CD4-positive, alpha-beta T cell treated with Interleukin-15 for 1 hour (primary cell): Measurements from ENCODE around the gene RAD51B.
"Not testable (repeated sequence)": the region's sequence is repeated elsewhere in the genome, so short reads cannot be mapped to it uniquely, and the experiment has no call there.

ENCODE experiments used
- DNase-seq: peaks from one replicate; pipeline ENCODE4 v3.0.0-alpha.2; 2020

RAD51B gene

GRCh38 chr14:68085742-68086141 lies 266.2 kb downstream of the RAD51B start:
- no peak for DNase-seq

GRCh38 chr14:68088451-68088854 lies 268.9 kb downstream of the RAD51B start:
- no peak for DNase-seq

- no peak for DNase-seq
These were observed 269.7 kb downstream of the RAD51B start for GRCh38 chr14:68089146-68089731.

- DNase-seq: no peak
These were observed 274.6 kb downstream of the RAD51B start for GRCh38 chr14:68094158-68094557.

- no peak for DNase-seq
These were observed 275.2 kb downstream of the RAD51B start for GRCh38 chr14:68094752-68095151.

GRCh38 chr14:68097727-68098126 lies 278.1 kb downstream of the RAD51B start:
- DNase-seq: no peak

GRCh38 chr14:68098834-68099233 lies 279.3 kb downstream of the RAD51B start:
- DNase-seq: no peak

DNA sequence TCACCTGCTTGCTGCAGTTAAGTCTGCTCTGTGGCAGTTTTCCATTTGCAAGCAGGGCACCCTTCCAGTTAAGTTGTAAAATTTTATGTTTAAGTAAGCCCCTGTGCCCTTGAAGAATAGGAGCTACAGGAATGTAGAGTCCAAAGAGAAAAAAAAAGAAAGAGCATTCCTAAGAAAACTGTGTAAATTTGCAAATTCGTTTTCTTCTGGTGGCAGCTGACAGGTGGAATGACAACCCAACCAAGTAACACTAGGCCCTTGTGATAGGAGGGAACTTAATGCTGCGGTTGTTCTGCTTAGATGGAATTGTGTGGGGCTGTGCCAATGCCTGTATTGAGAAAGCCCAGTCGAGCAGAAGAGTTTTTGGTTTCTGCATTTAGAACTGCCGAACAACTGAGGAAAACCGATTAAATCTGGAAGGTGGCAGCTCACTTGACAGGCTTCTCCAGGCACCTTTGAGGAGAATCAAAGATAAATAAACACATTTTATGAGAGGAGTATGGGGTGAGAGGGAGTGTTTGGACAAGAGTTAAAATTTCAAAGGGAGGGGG lies 280.0 kb downstream of the RAD51B start:
- DNase-seq: no peak

DNA sequence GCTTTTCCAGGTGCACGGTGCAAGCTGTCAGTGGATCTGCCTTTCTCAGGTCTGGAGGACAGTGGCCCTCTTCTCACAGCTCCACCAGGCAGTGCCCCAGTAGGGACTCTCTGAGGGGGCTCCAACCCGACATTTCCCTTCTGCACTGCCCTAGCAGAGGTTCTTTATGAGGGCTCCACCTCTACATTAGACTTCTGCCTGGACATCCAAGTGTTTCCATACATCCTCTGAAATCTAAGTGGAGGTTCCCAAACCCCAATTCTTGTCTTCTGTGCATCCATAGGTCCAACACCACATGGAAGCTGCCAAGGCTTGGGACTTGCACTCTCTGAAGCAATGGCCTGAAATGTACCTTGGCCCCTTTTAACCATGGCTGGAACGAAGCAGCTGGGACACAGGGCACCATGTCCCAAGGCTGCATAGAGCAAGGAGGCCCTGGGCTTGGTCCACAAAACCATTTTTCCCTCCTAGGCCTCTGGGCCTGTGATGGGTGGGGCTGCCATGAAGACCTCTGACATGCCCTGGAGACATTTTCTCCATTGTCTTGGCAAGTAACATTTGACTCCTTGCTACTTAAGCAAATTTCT lies 282.2 kb downstream of the RAD51B start:
- not testable (repeated sequence) for DNase-seq

- no peak for DNase-seq
These were observed 284.3 kb downstream of the RAD51B start for GRCh38 chr14:68103853-68104252.

DNA sequence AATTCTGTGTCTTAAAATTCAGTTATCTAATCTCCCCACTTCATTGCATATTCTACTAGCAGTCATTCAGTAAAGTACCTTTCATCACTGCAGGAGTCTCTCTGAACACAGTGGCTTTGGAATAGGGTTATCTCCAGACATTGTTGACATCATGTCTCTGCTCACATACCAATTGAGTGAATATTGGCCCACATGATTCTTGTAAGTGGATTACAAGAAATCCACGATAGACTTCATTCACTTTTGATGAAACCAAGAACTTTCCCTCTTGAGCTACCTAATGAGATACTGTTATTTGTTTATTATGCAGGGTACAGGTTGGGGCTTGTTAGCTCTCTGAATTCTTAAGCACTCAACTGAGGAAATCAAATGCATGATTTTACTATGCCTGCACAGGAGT lies 284.9 kb downstream of the RAD51B start:
- no peak for DNase-seq

DNA sequence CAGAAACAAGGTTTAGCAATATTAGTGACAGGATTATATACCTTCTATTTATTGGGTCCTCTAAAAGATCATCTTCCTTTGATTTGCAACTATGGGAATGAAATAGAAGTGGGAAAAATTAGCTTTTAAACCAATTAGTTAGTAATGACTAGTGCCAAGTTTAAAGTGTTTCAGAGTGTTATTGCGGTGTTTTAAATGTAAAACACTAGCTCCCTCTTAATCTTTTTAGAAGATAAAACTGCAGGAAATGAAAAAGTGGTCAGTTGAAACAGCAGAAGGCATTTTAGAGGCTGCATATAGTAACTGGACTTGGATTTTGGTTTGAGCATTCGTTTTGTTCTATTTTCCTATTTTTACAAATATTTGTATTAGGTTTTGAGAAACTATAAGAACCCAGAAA lies 286.2 kb downstream of the RAD51B start:
- DNase-seq: no peak

- no peak for DNase-seq
These were observed 286.9 kb downstream of the RAD51B start for GRCh38 chr14:68106456-68106855.

- DNase-seq: no peak
These were observed 287.3 kb downstream of the RAD51B start for GRCh38 chr14:68106905-68107304.

GRCh38 chr14:68109132-68109900 lies 289.7 kb downstream of the RAD51B start:
- DNase-seq: no peak

DNA sequence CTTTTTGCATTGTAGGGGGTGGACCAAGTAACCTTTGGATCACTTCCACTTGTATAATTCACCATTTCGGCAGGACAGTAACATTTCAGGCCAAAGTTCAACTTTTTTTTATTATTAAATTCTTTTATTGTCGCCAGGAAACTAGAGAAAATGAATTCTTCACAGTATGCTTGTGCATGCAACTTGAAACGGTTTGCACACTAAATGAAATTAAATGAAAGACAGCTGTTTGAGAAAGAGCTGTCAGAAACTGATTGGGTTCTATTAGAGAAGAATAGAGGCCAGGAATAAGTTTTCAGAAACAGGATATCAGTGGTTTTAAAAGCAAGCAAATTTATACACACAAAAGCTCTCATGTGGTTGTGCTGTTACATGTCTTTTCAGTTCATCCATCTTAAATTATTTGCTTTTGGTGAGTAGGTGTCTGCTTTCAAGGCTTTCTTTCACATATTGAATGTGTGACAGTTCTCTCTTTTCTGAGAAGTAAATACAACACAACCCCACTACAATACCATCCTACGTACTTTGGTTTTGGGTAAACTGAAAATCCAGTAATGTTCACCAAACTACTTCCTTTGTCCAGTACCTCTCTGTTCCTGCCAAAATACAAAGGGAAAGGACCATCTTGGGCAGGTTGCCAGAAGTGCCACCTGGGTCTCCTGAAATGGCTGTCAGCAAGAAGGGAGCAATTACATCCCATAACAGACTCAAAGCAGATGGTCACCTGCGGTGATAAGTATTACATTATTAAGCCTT lies 291.7 kb downstream of the RAD51B start:
- DNase-seq: no peak

DNA sequence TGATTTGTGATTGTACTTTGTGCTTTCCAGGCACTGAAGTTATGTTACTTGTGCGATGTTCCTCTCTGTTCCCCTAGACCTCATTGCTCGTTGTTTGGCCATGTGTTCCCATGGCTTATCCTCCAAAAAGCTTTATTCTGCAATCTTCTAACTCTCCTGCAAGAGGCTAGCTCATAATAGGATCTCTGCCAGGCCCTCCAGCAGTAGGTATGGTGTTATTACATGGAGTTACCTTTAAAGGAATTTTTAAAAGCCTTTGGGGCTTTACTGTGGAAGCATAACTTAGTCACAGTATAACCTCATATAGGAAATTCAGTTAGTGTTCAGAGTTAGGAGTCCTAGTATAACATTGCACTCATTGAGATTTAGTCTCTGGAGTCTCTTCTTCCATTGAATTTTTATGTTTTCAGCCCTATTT lies 292.3 kb downstream of the RAD51B start:
- no peak for DNase-seq

- DNase-seq: no peak
These were observed 292.9 kb downstream of the RAD51B start for GRCh38 chr14:68112442-68112841.

- DNase-seq: no peak
These were observed 293.9 kb downstream of the RAD51B start for GRCh38 chr14:68113343-68113930.

- DNase-seq: not testable (repeated sequence)
These were observed 296.4 kb downstream of the RAD51B start for GRCh38 chr14:68115952-68116351.

DNA sequence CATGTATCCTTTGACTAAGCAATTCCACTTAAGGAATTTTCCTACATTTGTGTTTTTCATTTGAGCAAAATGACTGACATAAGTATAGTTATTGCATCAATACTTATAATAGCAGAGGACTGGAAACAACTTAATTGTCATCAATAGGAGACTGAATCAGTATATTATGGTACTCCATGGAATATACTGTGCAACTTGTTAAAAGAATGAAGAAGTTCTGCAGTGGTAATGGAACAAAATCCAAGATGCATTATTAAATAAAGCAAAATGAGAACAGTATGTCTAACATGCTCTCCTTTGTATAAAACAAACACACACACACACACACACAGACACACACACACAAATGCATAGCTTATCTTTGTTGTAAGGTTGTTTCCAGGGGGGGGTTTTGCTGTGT lies 303.1 kb downstream of the RAD51B start:
- DNase-seq: no peak

DNA sequence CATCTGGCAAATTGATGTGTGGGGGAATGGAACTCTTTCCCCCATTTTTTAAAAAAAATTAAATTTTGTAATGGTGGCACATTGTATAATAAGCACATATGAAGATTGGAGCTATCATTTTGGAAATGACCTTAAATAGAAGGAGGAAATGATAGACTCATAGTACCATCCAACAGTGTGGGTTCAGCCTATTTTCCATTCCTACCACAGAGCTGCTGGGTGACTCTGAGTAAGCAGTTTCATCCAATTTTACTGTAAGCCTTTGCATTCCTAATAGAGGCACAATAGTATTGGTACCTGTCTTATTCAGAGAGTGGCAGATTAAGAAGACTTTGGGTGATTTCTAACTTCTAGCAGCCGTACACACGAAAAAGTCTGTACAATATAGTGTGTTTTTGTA lies 304.5 kb downstream of the RAD51B start:
- DNase-seq: no peak
